Measurements from ENCODE around the gene ABCD1. TPM values are rescaled to one million over a fixed set of nuclear protein-coding genes. Genes with fewer than 3 reads are reported as not detected.

Gene ABCD1
- total RNA-seq, 1 donor from 2014 or later = 11.0 TPM

- H3K9me3 ChIP-seq = no peaks in the 10 kb centered on the region
Measured at GRCh38 chrX:153791104-153791852, 66.6 kb downstream of the ABCD1 start.

GRCh38 chrX:153792368-153792767, 67.7 kb downstream of the ABCD1 start:
- H3K4me1 ChIP-seq = peaks cover 41% of the 10 kb centered on the region
- no peak for TF ChIP-seq POLR2AphosphoS5 (IDR thresholded peaks at IDR 0.05; ENCODE audit: insufficient read depth in 1 of 2, low read depth in 1 of 2)
- no peak for TF ChIP-seq POLR2A (IDR thresholded peaks at IDR 0.05)
- TF ChIP-seq, protein P1, sequence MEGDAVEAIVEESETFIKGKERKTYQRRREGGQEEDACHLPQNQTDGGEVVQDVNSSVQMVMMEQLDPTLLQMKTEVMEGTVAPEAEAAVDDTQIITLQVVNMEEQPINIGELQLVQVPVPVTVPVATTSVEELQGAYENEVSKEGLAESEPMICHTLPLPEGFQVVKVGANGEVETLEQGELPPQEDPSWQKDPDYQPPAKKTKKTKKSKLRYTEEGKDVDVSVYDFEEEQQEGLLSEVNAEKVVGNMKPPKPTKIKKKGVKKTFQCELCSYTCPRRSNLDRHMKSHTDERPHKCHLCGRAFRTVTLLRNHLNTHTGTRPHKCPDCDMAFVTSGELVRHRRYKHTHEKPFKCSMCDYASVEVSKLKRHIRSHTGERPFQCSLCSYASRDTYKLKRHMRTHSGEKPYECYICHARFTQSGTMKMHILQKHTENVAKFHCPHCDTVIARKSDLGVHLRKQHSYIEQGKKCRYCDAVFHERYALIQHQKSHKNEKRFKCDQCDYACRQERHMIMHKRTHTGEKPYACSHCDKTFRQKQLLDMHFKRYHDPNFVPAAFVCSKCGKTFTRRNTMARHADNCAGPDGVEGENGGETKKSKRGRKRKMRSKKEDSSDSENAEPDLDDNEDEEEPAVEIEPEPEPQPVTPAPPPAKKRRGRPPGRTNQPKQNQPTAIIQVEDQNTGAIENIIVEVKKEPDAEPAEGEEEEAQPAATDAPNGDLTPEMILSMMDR (IDR thresholded peaks at IDR 0.05) = no peak
- H3K27ac ChIP-seq = no peak overlapping the region

More at GRCh38 chrX:153791104-153791852, 66.6 kb downstream of the ABCD1 start:
- no peak overlapping the region for H3K4me3 ChIP-seq
- H3K27me3 ChIP-seq = no peaks in the 10 kb centered on the region
- TF ChIP-seq POLR2A (IDR thresholded peaks at IDR 0.05) (no peak), POLR2AphosphoS5 (IDR thresholded peaks at IDR 0.05; ENCODE audit: insufficient read depth in 1 of 2, low read depth in 1 of 2) (no peak)
- TF ChIP-seq, protein P1 (IDR thresholded peaks at IDR 0.05) = no peak
- H3K36me3 ChIP-seq = peaks cover 0 to 5% of the 10 kb centered on the region in 2 donors
- peaks cover 41% of the 10 kb centered on the region for H3K4me1 ChIP-seq
- DNase-seq (ENCODE audit: extremely low spot score in 2 of 2) = no peak
- no peak overlapping the region for H3K27ac ChIP-seq
- intact Hi-C loops (cut with DNase I) = no loop called here

GRCh38 chrX:153793291-153793690, 68.6 kb downstream of the ABCD1 start:
- no peak for TF ChIP-seq POLR2AphosphoS5 (IDR thresholded peaks at IDR 0.05; ENCODE audit: insufficient read depth in 1 of 2, low read depth in 1 of 2)
- H3K27me3 ChIP-seq = no peaks in the 10 kb centered on the region
- DNase-seq (ENCODE audit: extremely low spot score in 2 of 2) = no peak
- intact Hi-C loops (cut with DNase I) = no loop called here
- H3K9me3 ChIP-seq = no peaks in the 10 kb centered on the region
- H3K36me3 ChIP-seq = peaks cover 0 to 15% of the 10 kb centered on the region in 2 donors
- peak overlapping the region; percentile 85 for H3K27ac ChIP-seq
- peak overlapping the region; percentile 59 to 61 for H3K4me3 ChIP-seq
- H3K4me1 ChIP-seq = peaks cover 41% of the 10 kb centered on the region

More at GRCh38 chrX:153792368-153792767, 67.7 kb downstream of the ABCD1 start:
- intact Hi-C loops (cut with DNase I) = no loop called here
- Histone ChIP-seq H3K36me3 (peaks cover 0 to 6% of the 10 kb centered on the region in 2 donors), H3K27me3 (no peaks in the 10 kb centered on the region), H3K4me3 (no peak overlapping the region), H3K9me3 (no peaks in the 10 kb centered on the region)
- no peak for DNase-seq (ENCODE audit: extremely low spot score in 2 of 2)

Other genes starting within 250 kb of the ABCD1 start
- gene BGN, start 229.9 kb upstream of the ABCD1 start, total RNA-seq = 106 TPM
- 0.25 TPM for gene ATP2B3, start 207.2 kb upstream of the ABCD1 start, total RNA-seq
- 31.2 TPM for gene CCNQ, start 125.7 kb upstream of the ABCD1 start, total RNA-seq
- 0.74 TPM for gene DUSP9, start 77.7 kb upstream of the ABCD1 start, total RNA-seq
- gene PNCK, start 51.0 kb upstream of the ABCD1 start, total RNA-seq = 9.3 TPM
- 29.2 TPM for gene SLC6A8, start 36.9 kb upstream of the ABCD1 start, total RNA-seq
- gene BCAP31, start 469 bp upstream of the ABCD1 start, total RNA-seq = 126 TPM
- gene PLXNB3, start 39.4 kb downstream of the ABCD1 start, total RNA-seq = 36.1 TPM
- 0.25 TPM for gene SRPK3, start 56.2 kb downstream of the ABCD1 start, total RNA-seq
- 118 TPM for gene IDH3G, start 69.5 kb downstream of the ABCD1 start, total RNA-seq
- 250 TPM for gene SSR4, start 69.8 kb downstream of the ABCD1 start, total RNA-seq
- gene PDZD4, start 105.7 kb downstream of the ABCD1 start, total RNA-seq = 10.3 TPM
- 9.6 TPM for gene L1CAM, start 161.3 kb downstream of the ABCD1 start, total RNA-seq
- gene AVPR2, start 179.8 kb downstream of the ABCD1 start, total RNA-seq = 4.9 TPM
- gene ARHGAP4, start 201.4 kb downstream of the ABCD1 start, total RNA-seq = 36.6 TPM
- 66.8 TPM for gene NAA10, start 210.2 kb downstream of the ABCD1 start, total RNA-seq
- 4.2 TPM for gene RENBP, start 219.8 kb downstream of the ABCD1 start, total RNA-seq
- gene HCFC1, start 247.0 kb downstream of the ABCD1 start, total RNA-seq = 38.8 TPM
- 8.6 TPM for gene TMEM187, start 247.9 kb downstream of the ABCD1 start, total RNA-seq